Sigmoid colon (tissue), 7 donors: Measurements from ENCODE around the gene SOS1. TPM values are rescaled to one million over a fixed set of nuclear protein-coding genes. Genes with fewer than 3 reads are reported as not detected.
"Not testable (repeated sequence)": the region's sequence is repeated elsewhere in the genome, so short reads cannot be mapped to it uniquely, and the experiment has no call there.

Source experiments
- DNase-seq: peaks from one replicate; pipeline ENCODE4 v3.0.0-alpha.2; 2019
- H3K27ac ChIP-seq, 4 donors: fragments of 200-600 bp; sonication (generic); one replicate each; pipeline ENCODE4 v1.5.1; 2016 to 2019; ENCODE audit warnings: mild to moderate bottlenecking in 1 of 4
- H3K27me3 ChIP-seq, 3 donors: fragments of 200-600 bp; sonication (generic); one replicate each; pipeline ENCODE4 v1.5.1; 2019; ENCODE audit warnings: mild to moderate bottlenecking in 1 of 3
- H3K36me3 ChIP-seq, 4 donors: fragments of 200-600 bp; sonication (generic); one replicate each; pipeline ENCODE4 v1.5.1; 2016 to 2019
- H3K4me1 ChIP-seq, 4 donors: fragments of 200-600 bp; sonication (generic); one replicate each; pipeline ENCODE4 v1.5.1; 2017 to 2019
- H3K4me3 ChIP-seq, 4 donors: fragments of 200-600 bp; sonication (generic); one replicate each; pipeline ENCODE4 v1.5.1; 2017 to 2019; ENCODE audit warnings: mild to moderate bottlenecking in 2 of 4, moderate library complexity in 1 of 4
- H3K9me3 ChIP-seq, 4 donors: fragments of 200-600 bp in 3 of 4; sonication (generic) in 3 of 4; one replicate each; pipeline versions ENCODE4 v1.5.1 to v1.6.1; 2013 to 2019
- EP300 ChIP-seq, 4 donors: sonication (generic); formaldehyde crosslinking; IDR thresholded peaks; one replicate each; pipeline ENCODE4 v1.6.1; 2017; ENCODE audit warnings: antibody characterized with exemption in 4 of 4
- POLR2A ChIP-seq, 2 donors: fragments of 450-650 bp; IDR thresholded peaks; one replicate each; pipeline ENCODE4 v1.6.1; 2016; ENCODE audit warnings: antibody characterized with exemption in 2 of 2, mild to moderate bottlenecking in 2 of 2, moderate library complexity in 2 of 2
- POLR2AphosphoS5 ChIP-seq, 4 donors: sonication (generic); formaldehyde crosslinking; IDR thresholded peaks; one replicate each; pipeline ENCODE4 v1.6.1; 2017; ENCODE audit warnings: antibody characterized with exemption in 4 of 4
- WGBS, 2 donors: extraction: QIAGEN DNeasy Blood & Tissue Kit; methylation state at CpG; one replicate each; pipeline ENCODE4 v1.1.7; 2013; 5-methylcytosine and 5-hydroxymethylcytosine counted together
- intact Hi-C: fragments of 100-400 bp; cut with DNase I; formaldehyde crosslinking; loops from one replicate; pipeline ENCODE4 v1.15.1; 2023
- polyA plus RNA-seq, 3 donors: library from polyadenylated mRNA; stranded (reverse); fragments of 200-250 nt; gene quantifications; one replicate each; pipeline ENCODE4 v1.2.3, GENCODE V29; 2013
- total RNA-seq, 4 donors: library from RNA; depleted of rRNA; stranded (reverse); fragments of >200 nt; gene quantifications; one replicate each; pipeline ENCODE4 v1.1.0, GENCODE V29; 2016
- TF ChIP-seq, protein P1 (sequence below), 4 experiments: fragments of 450-650 bp in 3 of 4; fragments of 200-600 bp in 1 of 4; IDR thresholded peaks; one replicate each; pipeline ENCODE4 v1.5.1; 2016 to 2019; ENCODE audit warnings: antibody characterized with exemption in 4 of 4, mild to moderate bottlenecking in 3 of 4, moderate library complexity in 2 of 4
- donor health status: healthy with polysubstance abuse.
- donor health status: Bipolar disorder and iron deficiency.
- donor health status: healthy.

Gene SOS1
- total and polyA plus RNA-seq, 7 donors, result 5.4 to 72.0 (median 30.8) TPM

DNA sequence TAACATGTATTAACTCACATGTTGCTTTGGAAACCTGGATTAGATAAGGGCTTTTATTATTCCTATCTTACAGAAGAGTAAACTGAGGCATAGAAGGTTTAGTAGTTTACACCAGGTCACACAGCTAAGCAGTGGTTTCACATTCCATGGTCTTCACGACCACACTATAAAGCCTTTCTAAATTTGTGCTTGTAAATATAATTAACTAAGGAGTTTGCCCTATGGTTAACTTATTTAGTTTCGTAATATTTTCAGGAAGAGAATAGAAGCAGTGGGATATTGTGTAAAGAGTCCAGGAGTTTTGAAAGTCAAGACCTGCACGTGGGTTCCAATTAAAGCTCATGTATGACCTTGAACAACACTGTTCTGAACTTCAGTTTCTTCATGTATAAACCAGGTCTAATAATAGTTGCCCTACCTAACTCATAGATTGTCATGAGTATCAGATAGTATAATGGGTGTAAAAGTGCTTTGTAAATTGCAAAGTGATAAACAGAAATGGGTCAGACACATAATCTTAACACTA, 19.5 kb upstream of the SOS1 start:
- intact Hi-C loops, result no loop called here
- WGBS, 2 donors, result 32 to 70% methylated on average over 3 of the region's 3 CpGs
- no peak overlapping the region for H3K27ac ChIP-seq

DNA sequence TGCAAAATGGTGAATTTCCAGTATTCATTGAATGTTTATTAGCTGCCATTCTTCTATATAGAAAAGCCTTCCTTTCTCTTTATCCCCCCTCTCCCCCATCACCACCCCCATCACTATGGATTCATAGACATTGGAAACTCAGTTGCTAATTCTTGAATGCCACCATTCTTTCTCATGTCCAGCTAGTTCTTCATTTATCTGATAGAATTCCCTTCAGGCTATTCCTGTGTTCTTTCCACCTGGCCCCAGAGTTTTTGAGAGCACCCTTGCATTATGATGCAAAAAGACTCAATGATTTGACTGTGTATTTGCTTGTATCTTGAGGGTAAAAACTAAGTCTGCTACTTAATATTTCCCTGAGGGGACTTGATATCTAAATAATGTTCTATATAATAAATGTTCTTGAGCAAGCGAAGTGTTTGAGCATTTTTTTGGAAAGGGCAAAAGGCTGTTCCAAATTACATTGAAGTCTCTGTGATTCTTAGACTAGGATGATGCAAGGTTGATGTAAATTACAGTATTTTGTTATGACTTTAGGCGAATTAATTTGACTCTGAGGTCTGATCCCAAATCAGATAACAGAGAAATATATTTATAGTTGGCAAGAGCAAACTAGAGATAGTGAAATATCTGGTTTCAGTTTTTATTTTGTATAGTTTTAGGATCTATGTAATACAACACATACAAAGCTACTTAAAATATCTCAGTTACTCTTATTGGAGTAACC, 18.8 kb upstream of the SOS1 start:
- 69 to 76% methylated on average over 2 of the region's 2 CpGs for WGBS, 2 donors
- H3K4me3 ChIP-seq, result no peak overlapping the region
- no peaks in the 10 kb centered on the region for H3K27me3 ChIP-seq
- no peak overlapping the region for H3K27ac ChIP-seq
- H3K36me3 ChIP-seq, result no peaks in the 10 kb centered on the region
- no peak for DNase-seq
- intact Hi-C loops, result no loop called here
- TF ChIP-seq POLR2AphosphoS5 (IDR thresholded peaks at IDR 0.05), result no peak
- TF ChIP-seq, protein P1, sequence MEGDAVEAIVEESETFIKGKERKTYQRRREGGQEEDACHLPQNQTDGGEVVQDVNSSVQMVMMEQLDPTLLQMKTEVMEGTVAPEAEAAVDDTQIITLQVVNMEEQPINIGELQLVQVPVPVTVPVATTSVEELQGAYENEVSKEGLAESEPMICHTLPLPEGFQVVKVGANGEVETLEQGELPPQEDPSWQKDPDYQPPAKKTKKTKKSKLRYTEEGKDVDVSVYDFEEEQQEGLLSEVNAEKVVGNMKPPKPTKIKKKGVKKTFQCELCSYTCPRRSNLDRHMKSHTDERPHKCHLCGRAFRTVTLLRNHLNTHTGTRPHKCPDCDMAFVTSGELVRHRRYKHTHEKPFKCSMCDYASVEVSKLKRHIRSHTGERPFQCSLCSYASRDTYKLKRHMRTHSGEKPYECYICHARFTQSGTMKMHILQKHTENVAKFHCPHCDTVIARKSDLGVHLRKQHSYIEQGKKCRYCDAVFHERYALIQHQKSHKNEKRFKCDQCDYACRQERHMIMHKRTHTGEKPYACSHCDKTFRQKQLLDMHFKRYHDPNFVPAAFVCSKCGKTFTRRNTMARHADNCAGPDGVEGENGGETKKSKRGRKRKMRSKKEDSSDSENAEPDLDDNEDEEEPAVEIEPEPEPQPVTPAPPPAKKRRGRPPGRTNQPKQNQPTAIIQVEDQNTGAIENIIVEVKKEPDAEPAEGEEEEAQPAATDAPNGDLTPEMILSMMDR (IDR thresholded peaks at IDR 0.05), result no peak
- no peak for TF ChIP-seq EP300 (IDR thresholded peaks at IDR 0.05)
- TF ChIP-seq POLR2A (IDR thresholded peaks at IDR 0.05), result no peak
- peaks cover 0 to 16% (median 5%) of the 10 kb centered on the region in 4 donors for H3K4me1 ChIP-seq
- no peaks in the 10 kb centered on the region for H3K9me3 ChIP-seq

More for the DNA sequence above, 19.5 kb upstream of the SOS1 start:
- Histone ChIP-seq H3K36me3 (no peaks in the 10 kb centered on the region), H3K4me1 (peaks cover 0 to 16% (median 5%) of the 10 kb centered on the region in 4 donors), H3K9me3 (no peaks in the 10 kb centered on the region), H3K4me3 (no peak overlapping the region), H3K27me3 (no peaks in the 10 kb centered on the region)
- no peak for DNase-seq
- TF ChIP-seq POLR2AphosphoS5 (IDR thresholded peaks at IDR 0.05) (no peak), EP300 (IDR thresholded peaks at IDR 0.05) (no peak), POLR2A (IDR thresholded peaks at IDR 0.05) (no peak)
- TF ChIP-seq, protein P1 (IDR thresholded peaks at IDR 0.05), result no peak

DNA sequence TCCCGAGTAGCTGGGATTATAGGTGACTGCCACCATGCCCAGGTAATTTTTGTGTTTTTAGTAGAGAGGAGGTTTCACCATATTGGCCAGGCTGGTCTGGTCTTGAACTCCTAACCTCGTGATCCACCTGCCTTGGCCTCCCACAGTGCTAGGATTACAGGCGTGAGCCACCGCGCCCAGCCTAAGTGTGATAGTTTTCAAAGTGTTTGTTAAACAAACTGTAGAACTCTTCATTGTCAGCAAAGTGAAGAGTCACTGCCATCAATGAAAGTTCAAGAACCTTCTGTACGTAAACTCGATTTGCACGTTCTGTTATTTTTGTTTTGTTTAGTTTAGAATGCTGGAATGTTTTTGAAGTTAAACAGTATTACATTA, 18.0 kb upstream of the SOS1 start:
- no peaks in the 10 kb centered on the region for H3K27me3 ChIP-seq
- H3K4me3 ChIP-seq, result no peak overlapping the region
- WGBS, 2 donors, result 89 to 93% methylated on average over 8 of the region's 8 CpGs
- no peak for TF ChIP-seq POLR2A (IDR thresholded peaks at IDR 0.05)
- DNase-seq, result no peak
- intact Hi-C loops, result no loop called here
- H3K9me3 ChIP-seq, result no peaks in the 10 kb centered on the region
- H3K27ac ChIP-seq, result no peak overlapping the region
- H3K36me3 ChIP-seq, result no peaks in the 10 kb centered on the region
- peaks cover 0 to 16% (median 5%) of the 10 kb centered on the region in 4 donors for H3K4me1 ChIP-seq

DNA sequence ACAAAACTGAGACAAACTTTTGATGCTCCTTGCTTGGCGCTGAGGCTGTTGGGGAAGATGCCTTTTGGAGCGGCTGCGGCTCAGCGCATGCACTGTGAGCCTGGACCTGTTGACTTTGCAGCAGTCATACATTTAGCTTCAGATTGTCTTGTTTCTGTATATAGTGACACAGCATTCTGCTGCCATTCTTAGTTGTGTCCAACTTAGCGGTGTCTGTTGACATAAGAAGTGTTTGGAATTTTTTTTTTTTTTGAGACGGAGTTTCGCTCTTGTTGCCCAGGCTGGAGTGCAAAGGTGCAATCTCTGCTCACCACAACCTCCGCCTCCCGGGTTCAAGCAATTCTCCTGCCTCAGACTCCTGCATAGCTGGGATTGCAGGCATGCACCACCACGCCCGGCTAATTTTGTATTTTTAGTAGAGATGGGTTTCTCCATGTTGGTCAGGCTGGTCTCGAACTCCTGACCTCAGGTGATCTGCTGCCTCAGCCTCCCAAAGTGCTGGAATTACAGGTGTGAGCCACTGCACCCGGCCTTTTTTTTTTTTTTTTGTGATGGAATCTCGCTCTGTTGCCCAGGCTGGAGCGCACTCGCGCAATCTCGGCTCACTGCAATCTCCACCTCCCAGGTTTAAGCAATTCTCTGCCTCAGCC, 17.5 kb upstream of the SOS1 start:
- H3K4me1 ChIP-seq, result peaks cover 0 to 16% (median 5%) of the 10 kb centered on the region in 4 donors
- H3K27me3 ChIP-seq, intact Hi-C loops, H3K4me3 ChIP-seq, DNase-seq, H3K9me3 ChIP-seq, H3K27ac ChIP-seq, H3K36me3 ChIP-seq: not testable (repeated sequence)
- 91% methylated on average over 18 of the region's 18 CpGs for WGBS, 2 donors

DNA sequence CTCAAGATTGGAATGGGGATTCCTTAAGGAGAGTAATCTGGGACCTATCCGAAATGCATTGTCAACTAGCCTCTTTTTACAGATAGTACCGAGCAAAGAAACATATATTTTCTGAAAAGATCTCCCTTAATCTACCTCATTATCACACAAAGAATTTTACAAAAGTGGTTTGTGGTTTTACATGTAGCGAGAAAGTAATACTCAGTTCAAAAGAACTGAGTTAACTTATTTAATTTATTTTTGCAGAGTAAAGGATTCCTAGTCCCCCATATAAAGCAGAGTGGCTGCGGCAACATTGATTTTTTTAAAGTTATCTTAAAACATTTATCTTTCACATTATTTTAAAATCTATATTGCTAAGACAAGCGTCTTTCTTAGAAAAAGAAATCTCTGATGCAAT, 15.9 kb upstream of the SOS1 start:
- Histone ChIP-seq H3K4me3 (no peak overlapping the region), H3K27ac (no peak overlapping the region), H3K4me1 (peaks cover 0 to 10% (median 4%) of the 10 kb centered on the region in 4 donors), H3K27me3 (no peaks in the 10 kb centered on the region), H3K36me3 (no peaks in the 10 kb centered on the region), H3K9me3 (no peaks in the 10 kb centered on the region)
- intact Hi-C loops, result no loop called here
- WGBS, 2 donors, result 65 to 85% methylated on average over 5 of the region's 5 CpGs
- TF ChIP-seq POLR2A (IDR thresholded peaks at IDR 0.05) (no peak), POLR2AphosphoS5 (IDR thresholded peaks at IDR 0.05) (no peak), EP300 (IDR thresholded peaks at IDR 0.05) (no peak)
- TF ChIP-seq, protein P1 (IDR thresholded peaks at IDR 0.05), result no peak
- DNase-seq, result no peak
